Choroid plexus epithelial cell (primary cell): ENCODE measurements around the gene CD163.

ENCODE experiments used
- DNase-seq: peaks from one replicate; pipeline ENCODE4 v3.0.0-alpha.2; 2010; ENCODE audit warnings: low read depth
- H3K4me3 ChIP-seq: 2 replicates; pipeline ENCODE4 v1.5.1; 2011; ENCODE audit warnings: low read depth, mild to moderate bottlenecking, control low read depth, low read length, moderate library complexity
- CTCF ChIP-seq: conservative IDR thresholded peaks from 2 replicates; pipeline ENCODE4 v1.5.1; 2011; ENCODE audit warnings: low read depth, mild to moderate bottlenecking, control low read depth, inconsistent platforms, low read length, moderate library complexity

The CD163 gene

DNA sequence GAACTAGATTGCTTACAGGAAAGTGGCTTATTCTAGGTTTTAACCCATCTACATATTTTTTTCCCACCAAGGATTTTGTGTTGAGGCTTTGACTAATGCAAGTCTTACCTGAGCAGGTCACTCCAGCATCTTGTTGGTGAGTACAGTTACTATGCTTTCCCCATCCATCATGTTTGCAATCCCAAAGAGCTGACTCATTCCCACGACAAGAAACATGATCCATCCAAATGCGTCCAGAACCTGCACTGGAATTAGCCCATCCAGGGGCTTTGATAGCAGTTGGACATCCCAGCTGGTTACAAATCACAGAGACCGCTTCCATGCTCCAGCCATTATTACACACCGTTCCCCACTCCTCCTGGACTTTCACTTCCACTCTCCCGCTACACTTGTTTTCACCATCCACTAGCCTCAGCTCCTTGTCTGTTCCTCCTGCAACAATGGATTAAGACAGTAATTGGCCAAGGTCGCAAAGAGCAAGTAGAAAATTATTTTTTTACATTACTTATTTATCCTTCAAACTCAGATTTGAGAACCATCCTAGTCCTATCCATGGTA, 2.5 kb downstream of the CD163 start:
- TF ChIP-seq CTCF = no peak
- DNase-seq = peak; percentile 32

DNA sequence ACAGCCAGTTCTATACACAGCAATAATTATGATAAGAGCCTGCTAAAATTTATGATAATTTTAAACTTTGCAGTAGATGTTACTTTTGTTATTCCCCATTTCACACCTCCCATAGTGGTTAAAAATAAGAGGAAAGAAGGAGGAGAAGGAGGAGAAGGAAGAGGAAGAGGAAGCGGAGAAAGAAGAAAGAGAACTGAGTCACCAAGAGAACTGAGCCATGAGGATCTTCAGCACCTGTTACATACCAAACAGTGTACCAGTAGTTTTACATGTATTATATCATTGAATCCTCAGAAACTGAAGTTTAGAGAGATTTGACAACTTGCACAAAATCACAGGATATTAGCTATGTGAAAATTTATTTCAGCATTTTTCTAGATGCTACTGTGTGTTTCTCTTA, 3.9 kb downstream of the CD163 start:
- no peak for DNase-seq
- no peak for TF ChIP-seq CTCF
- no peak overlapping the region for H3K4me3 ChIP-seq

More for the DNA sequence above, 2.5 kb downstream of the CD163 start:
- no peak overlapping the region for H3K4me3 ChIP-seq

GRCh38 chr12:7498809-7499208, 4.8 kb downstream of the CD163 start:
- no peak for TF ChIP-seq CTCF
- DNase-seq = peak; percentile 83
- H3K4me3 ChIP-seq = no peak overlapping the region

- peak; percentile 18 for DNase-seq
- TF ChIP-seq CTCF = no peak
- H3K4me3 ChIP-seq = no peak overlapping the region
These were observed 5.9 kb downstream of the CD163 start for GRCh38 chr12:7497661-7498060.

GRCh38 chr12:7496451-7496850, 7.1 kb downstream of the CD163 start:
- no peak for DNase-seq
- no peak overlapping the region for H3K4me3 ChIP-seq
- TF ChIP-seq CTCF = no peak

DNA sequence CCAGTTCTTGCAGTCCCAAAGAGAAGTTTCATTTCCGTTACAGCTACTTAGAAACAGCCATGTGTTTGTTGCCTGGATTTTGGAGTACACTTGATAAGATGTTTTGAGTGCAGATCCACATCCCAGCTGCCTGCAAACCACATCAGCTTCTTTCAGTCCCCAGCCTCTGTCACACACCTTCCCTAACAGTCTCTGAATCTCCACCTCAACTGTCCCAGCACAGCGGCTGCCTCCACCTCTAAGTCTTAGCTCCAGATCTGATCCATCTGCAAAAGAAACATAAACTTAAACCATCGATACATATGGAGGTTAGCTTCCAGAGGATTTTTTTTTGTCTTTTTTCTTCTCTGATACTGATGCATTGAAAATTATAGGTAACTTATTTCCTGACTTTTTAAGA, 8.4 kb downstream of the CD163 start:
- no peak overlapping the region for H3K4me3 ChIP-seq
- no peak for DNase-seq
- no peak for TF ChIP-seq CTCF

GRCh38 chr12:7493006-7493405, 10.6 kb downstream of the CD163 start:
- H3K4me3 ChIP-seq = no peak overlapping the region
- DNase-seq = no peak
- TF ChIP-seq CTCF = no peak
